RWPE1 (cell line): ENCODE measurements around the gene LTN1.
A peak's percentile ranks its signal among the peaks of the same experiment; 100 is the strongest.

Experiments used
- CTCF ChIA-PET: fragments of 350-600 bp; sonication (Branson Sonifier 250); formaldehyde crosslinking; extraction: SDS; loops from one replicate; lab custom pipeline; 2021; lab: Yijun Ruan, JAX
- POLR2A ChIA-PET: fragments of 400-600 bp; formaldehyde crosslinking; extraction: SDS; loops from one replicate; lab custom pipeline; 2020; ENCODE audit warnings: antibody characterized with exemption; ENCODE audit not compliant: low non-redundant PET; lab: Yijun Ruan, JAX
- DNase-seq: peaks from one replicate; pipeline ENCODE4 v3.0.0; 2012; ENCODE audit warnings: low spot score
- H3K27ac ChIP-seq: fragments of 450-650 bp; 2 replicates; pipeline ENCODE4 v1.5.1; 2017
- TF ChIP-seq, protein P1 (sequence below): fragments of 450-650 bp; conservative IDR thresholded peaks from 2 replicates; pipeline ENCODE4 v1.5.1; 2017; ENCODE audit warnings: low read depth, mild to moderate bottlenecking

The LTN1 gene

GRCh38 chr21:29008367-29008766 lies 15.7 kb upstream of the LTN1 start:
- no peak for DNase-seq
- TF ChIP-seq, protein P1, sequence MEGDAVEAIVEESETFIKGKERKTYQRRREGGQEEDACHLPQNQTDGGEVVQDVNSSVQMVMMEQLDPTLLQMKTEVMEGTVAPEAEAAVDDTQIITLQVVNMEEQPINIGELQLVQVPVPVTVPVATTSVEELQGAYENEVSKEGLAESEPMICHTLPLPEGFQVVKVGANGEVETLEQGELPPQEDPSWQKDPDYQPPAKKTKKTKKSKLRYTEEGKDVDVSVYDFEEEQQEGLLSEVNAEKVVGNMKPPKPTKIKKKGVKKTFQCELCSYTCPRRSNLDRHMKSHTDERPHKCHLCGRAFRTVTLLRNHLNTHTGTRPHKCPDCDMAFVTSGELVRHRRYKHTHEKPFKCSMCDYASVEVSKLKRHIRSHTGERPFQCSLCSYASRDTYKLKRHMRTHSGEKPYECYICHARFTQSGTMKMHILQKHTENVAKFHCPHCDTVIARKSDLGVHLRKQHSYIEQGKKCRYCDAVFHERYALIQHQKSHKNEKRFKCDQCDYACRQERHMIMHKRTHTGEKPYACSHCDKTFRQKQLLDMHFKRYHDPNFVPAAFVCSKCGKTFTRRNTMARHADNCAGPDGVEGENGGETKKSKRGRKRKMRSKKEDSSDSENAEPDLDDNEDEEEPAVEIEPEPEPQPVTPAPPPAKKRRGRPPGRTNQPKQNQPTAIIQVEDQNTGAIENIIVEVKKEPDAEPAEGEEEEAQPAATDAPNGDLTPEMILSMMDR, result no peak
- ChIA-PET POLR2A (no interaction called here), CTCF (no interaction called here)
- no peak overlapping the region for H3K27ac ChIP-seq

DNA sequence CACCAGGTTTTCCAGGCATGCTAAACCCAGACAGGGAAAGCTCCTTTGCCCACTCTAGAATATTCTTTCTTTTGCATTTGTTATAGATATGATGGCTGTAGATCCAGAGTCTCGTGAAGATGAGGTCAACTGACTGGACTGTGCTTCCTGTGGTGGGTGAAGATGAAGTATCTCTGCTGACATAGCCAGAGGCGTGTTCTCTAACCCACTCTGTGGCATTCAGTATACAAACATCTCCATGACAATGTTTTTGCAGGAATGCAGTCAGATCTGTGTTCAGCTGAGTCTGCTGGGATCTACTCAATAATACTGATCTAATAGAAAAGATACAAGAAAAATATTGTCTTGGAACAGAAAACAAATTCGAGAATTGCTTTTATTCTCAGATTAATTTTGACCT lies 15.1 kb upstream of the LTN1 start:
- ChIA-PET CTCF (no interaction called here), POLR2A (no interaction called here)
- no peak for DNase-seq
- no peak overlapping the region for H3K27ac ChIP-seq
- TF ChIP-seq, protein P1, result no peak

DNA sequence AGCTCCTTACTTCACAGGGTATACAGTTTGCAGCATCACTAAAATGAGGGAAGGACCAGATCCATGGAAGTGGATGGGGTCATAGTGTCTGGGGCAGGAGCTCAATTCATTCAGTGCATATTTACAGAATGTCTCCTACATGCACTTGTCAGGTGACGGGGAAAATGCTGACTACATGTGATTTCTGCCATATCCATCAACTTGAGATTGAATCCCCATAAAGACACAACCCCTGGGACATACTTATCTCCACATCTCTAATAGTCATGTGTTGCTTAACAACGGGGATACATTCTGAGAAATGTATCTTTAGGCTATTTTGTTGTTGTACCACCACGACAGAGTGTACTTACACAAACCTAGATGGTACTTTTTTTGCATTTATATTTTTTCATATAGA lies 14.5 kb upstream of the LTN1 start:
- ChIA-PET POLR2A (no interaction called here), CTCF (no interaction called here)
- TF ChIP-seq, protein P1, result no peak

DNA sequence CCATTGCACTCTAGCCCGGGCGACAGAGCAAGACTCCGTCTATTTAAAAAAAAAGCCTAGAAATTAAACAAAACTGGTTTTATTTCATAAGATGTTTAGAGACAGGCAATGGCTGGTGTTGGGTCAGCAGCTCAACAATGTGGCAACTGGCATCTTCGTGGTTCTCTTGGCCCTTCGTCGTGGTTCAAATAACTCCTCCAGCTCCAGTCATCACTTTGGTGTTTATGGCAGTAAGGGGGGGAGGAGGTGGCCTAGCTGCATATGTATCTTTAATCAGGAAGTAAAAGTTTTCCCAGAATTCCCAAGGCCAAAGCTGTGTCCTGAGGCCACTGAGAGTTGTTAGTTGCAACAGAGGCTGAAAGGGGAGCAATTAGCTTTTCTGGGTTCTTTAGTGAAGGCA lies 13.0 kb upstream of the LTN1 start:
- ChIA-PET POLR2A (interaction anchor here (1.1 kb wide), 1 partner anchor 13 kb away, joined by 3 read pairs; the partner anchor contains the start of gene RWDD2B), CTCF (interaction anchor here (0.6 to 0.7 kb wide), 2 partner anchors 12 to 13 kb away, joined by 5 to 6 read pairs; no protein-coding TSS in a partner anchor)
- TF ChIP-seq, protein P1, result no peak
- no peak overlapping the region for H3K27ac ChIP-seq
- DNase-seq, result no peak

More for the DNA sequence above, 14.5 kb upstream of the LTN1 start:
- DNase-seq, result no peak
- H3K27ac ChIP-seq, result no peak overlapping the region

- ChIA-PET CTCF (no interaction called here), POLR2A (interaction anchor here (1.0 to 1.1 kb wide), 3 partner anchors 9 to 22 kb away, joined by 7 to 9 read pairs (median 8); partner anchors contain the start of genes LTN1, RWDD2B and USP16)
- peak; percentile 94 for DNase-seq
- TF ChIP-seq, protein P1, result no peak
- peak overlapping the region; percentile 91 for H3K27ac ChIP-seq
Measured at GRCh38 chr21:29002442-29003144, 9.9 kb upstream of the LTN1 start.

DNA sequence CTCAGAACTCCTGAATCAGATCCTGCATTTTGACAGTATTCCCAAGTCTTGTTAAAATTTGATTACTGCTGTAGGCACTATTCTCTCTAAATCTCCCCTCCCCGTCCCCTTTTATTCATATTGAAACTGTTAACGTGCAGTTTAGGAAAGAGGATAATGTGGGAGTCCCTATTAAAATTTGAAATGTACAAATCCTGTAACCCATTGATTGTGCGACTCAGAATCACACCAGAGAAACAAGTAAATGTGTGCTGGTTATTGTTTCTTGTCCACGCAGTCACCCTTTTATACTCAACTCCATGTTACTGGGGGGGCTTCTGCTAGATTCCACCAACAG lies 584 bp upstream of the LTN1 start:
- DNase-seq, result no peak

More for the DNA sequence above, 584 bp upstream of the LTN1 start:
- ChIA-PET POLR2A (interaction anchor here (0.5 to 1.9 kb wide), 3 partner anchors 8 to 31 kb away, joined by 4 to 9 read pairs (median 5); no protein-coding TSS in a partner anchor), CTCF (no interaction called here)
- H3K27ac ChIP-seq, result peak overlapping the region; percentile 90
- TF ChIP-seq, protein P1, result no peak
